Pons (tissue), 1 donor: Measurements from ENCODE around the gene IGFN1.
A peak's percentile ranks its signal among the peaks of the same experiment; 100 is the strongest.
"Not testable (repeated sequence)": the region's sequence is repeated elsewhere in the genome, so short reads cannot be mapped to it uniquely, and the experiment has no call there.

Experiments
- DNase-seq: peaks from one replicate; pipeline ENCODE4 v3.0.0-alpha.2; 2016; ENCODE audit warnings: low spot score

The IGFN1 gene

DNA sequence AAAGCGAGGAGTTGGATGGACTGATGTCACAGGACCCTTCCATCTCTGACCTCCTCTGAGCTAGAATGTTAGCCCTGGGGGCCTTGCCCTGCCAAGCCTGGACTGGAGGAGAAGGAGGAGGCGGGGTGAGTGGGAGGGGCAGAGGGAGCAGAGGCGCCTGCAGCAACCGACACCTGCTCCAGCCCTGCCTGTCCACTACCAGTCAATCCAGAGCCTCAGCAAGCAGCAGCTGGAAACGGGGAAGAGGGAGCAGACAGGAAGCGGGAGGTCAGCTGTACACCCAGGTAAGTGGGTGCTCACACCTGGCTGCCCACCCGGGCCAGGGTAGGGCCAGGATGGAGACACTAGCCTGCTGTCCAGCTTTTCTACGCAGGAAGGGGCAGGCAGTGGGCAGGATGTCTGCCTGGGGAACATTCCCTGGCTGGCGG lies at the start of gene IGFN1:
IGFN1 (plus strand) TSS at position 201 of the 428 bp plus-strand sequence. CDS start 2,470 bp downstream, outside the sequence.
- DNase-seq, result no peak

DNA sequence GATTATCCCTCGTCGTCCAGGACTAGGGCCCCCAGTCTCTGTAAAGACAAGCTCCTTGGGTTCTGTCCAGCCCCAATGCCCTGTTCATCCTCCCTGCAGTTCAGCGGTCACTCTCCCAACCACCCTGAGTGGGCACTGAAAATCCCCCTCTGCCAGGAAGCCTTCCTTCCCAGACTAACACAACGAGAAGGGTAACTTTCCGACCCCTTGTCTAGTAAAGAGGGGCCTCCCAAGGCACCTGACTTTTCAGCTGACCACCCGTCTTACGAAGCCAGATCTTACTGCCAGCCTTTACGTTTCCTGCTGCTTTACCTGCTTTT lies 49.7 kb upstream of the IGFN1 start:
- no peak for DNase-seq

DNA sequence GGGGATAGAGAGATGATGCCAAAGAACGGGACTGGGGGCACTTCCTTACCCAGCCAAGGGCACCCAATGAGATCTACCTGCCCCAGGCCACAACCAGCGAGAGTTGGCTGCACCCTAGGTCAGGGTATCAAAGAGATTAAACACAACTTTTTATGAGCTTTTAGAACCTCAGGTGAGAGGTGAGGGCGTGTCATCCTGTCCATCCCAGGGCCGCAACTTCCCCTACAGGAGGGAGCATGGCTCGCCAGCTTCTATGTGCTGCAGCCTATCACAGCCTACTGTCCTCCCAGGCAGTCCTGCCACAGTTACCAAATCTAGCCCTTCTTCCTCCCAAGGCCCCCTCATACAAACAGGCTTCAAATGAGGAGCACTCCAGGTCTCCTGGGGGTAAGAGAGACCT lies 49.2 kb upstream of the IGFN1 start:
- DNase-seq, result no peak

DNA sequence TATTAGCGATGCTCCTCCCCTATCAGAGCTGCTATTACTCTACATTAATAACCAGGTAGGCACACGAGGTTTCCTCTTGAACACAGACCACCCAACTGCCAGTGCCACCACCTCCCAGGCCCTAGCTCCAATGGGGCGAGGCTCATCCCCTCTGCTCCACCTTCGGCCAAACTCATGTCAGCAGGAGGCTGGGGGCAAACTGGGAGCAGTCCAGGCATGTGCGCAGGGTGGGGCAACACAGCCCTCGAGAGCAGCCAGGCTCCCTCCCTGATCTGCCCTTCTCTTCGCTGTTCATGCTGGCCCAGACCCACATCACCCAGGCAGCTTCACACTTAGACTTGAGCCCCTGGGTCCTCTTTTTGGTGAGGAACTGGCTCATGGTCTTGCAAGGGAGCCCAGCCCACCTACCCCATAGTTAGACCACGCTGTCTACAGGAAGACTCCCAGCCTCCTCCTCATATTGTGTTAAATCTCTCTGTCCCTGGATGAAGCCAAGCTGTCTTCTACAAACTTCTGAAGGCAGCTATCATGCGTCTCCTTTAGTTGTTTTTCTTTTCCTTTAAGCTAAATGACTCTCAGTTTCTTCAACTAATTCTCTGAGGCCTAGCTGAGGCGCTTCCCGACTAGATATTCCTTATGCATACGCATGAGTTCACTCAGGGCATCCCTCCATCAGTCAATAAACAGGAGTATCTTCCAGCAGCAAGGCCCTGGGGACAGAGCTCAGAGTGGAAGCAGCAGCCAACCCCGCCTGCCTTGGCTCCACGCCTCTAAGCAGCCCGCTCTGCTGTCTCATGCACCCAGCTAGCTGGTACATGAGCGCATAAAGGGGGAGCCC lies 48.4 kb upstream of the IGFN1 start:
- no peak for DNase-seq

DNA sequence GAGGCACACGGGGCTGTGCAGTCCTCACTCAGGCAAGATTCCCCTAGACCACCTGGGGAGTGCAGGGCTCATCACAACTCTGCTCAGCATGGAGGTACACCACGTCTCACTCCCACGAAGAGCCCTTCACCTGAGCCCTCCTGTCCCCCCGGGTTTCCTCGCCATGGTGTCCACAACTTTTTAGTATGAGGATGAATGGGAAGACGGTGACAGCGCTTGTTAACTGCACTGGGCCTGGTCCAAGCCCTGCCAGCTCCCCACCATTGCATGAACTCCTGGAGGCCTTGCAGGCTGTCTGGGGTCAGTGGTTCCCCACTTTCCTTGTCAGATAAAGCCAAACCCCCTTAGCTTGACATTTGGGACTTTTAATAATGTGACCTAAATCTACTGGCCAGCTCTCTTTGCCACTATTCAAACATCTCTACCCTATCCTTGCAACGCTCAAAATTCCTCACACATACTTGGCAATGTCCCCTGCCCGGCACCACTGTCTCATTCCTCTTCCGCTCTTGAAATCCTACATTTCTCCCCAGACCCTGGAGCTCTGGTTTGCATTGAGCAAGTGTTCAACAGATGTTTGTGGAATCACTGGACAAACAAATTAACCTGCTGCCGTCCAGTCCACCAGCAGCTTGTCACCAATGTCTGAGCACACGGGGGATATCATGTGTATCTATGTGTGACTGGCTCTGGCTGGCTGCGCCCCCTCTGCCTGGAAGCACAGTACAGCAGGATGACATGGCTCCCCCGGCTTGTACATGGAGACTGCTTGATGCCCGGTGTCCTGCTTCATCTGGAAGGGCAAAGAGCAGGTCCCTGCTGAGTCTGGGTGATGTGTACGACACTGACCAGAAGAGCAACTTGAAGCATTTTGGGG lies 47.5 kb upstream of the IGFN1 start:
- DNase-seq, result no peak

DNA sequence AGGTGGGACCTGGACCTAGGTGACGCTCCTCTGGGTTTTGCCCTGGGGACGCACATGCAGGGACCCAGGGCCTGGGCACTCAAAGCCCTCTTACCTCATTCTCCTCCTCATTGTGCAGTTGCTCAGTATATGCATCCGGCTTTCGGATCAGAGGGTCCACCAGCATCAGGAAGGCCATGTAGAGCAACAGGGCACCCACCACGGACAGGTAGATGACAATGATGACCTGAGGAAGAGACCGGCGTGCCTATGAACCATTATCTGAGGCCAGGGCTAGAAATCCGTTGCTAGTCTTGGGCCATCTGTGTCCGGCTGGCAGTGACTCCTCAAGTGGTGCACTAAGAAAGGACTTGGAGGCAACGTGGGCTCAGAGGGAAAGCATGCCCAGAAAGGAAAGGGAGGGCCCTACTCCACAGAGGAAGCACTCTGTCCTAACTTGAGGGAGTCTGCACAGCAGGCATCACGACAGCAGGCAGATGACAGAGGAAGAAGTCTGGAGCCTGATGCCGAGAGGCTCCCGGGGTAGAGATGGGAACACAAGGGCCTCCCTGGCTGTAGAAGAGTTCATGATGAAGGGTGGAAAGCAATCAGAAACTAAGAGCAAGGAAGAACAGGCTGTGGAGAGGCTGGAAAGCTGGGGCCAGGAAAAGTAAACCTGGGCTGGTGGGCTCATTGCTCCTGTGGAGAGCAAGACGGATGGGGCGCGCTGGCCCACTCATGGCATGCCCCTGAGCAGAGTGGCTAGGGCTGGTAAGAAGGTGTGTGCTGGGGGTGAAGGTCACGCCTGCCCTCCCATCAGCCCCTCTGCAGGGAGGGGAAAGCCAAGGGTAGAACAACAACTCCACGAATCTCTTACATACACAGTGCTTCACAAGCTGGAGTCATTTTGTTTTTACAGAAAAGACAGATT lies 46.6 kb upstream of the IGFN1 start:
- peak; percentile 22 for DNase-seq

DNA sequence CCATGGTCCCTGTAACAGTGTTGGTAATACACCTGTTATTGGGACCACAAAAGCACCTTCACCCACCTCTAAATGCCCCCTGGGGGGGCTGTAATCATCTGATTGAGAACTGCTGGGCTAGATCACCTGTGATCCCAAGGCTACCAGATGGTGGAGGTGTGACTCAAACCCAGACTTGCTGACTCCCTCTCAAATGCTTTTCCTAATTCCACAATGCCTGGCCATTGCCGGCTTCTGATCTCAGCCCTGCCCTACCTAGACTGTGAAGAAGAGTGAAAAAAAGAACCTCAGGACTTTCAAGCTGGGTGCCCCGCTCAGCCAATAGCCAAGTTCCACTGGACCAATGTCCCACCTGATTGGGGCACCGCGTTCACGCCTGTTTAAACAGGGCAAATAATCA lies 45.9 kb upstream of the IGFN1 start:
- no peak for DNase-seq

DNA sequence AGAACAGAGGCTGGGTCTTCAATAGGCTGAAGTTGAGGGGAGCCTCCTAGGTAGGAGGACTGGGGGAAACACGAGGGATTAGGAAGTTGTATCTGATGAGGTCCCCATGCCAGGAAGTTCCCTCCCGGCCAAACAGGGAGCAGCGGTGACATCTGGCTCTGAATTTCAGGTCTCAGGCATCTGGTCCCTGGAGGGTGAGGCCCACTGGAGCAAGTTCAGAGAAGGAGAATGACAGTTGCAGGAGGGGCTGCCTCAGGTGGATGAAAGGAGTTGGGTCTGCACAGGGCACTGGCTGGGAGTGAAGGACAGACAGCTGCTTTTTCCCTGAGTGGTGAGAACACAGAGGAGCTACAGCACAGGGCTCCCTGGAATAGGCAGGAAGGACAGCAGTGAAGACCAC lies 45.5 kb upstream of the IGFN1 start:
- no peak for DNase-seq

DNA sequence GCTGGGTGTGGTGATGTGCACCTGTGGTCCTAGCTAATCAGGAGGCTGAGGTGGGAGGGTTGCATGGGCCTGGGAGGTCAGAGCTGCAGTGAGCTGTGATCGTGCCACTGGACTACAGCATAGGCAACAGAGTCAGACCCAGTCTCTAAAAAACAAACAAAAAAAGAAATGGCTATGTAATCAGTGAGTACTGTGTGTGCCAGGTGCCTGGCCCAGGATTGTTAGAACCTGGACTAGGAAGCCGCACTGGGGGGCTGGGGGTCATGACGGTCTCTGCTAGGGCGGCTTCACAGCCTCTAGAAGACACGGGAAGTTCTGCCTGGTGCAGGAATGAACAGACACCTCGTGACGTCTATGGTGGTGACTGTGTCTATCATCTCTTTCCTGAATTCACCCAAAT lies 44.8 kb upstream of the IGFN1 start:
- DNase-seq, result no peak

DNA sequence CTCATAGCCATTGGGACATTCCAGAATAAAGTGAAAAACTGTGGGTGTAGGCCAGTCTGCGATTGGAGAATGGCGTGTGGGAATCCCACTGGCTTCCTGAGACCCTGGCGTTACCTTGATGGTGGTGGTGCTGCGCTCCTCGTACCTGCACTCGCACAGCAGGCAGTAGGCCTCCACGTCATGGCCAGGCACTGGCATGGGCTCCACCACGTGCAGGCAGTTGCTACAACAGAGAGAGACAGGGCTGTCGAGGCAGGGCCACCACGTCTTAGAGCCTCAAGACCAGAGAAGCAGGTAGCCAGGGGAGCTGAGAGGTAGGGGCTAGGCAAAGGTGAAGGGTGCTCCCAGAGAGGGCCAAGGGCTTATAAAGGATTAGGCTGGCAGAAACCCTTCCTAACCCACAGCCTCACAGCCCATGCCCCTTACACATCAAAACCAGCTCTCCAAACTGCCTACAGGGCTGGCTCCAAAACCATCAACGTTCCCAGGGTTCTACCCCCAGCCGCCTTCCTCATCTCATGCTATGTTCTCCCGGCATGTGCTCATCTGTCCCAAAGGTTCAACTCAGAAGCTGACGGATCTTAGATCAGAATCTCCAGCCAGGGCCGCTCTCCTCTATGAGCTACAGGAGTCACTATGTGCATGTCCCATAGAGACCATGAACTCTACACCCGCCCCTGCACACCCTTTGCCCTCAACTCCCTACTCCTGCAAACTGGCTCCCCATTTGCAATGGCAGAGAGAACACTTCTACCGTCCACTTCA lies 43.8 kb upstream of the IGFN1 start:
- DNase-seq, result no peak

DNA sequence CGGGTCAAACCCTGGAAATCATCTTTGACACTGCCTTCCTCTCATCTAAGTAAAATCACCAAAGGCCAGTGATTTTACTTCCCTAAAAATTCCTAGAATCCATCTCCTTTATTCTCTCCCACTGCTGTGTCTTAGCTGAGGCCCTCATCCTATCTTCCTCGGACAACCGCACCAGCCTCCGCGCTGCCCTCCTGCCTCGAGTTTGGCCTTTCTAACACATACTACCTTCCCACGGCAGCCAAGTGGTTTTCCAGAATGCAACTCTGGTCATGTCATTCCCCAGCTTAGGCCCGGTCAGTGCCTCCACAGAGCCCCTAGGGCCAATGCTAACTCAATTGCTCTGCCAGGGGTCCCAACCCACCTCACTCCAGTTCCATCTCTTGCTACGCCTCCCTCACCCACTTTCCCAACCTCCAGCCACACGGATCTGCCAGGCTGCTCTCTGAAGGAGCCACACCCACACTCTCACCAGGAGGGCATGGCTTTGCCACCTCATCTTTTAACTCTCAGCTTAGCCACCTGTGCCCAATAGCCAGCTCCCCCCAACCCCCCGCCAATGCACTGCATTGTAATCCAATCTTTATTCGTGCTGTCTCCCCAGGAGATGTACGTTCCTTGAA lies 43.1 kb upstream of the IGFN1 start:
- no peak for DNase-seq

DNA sequence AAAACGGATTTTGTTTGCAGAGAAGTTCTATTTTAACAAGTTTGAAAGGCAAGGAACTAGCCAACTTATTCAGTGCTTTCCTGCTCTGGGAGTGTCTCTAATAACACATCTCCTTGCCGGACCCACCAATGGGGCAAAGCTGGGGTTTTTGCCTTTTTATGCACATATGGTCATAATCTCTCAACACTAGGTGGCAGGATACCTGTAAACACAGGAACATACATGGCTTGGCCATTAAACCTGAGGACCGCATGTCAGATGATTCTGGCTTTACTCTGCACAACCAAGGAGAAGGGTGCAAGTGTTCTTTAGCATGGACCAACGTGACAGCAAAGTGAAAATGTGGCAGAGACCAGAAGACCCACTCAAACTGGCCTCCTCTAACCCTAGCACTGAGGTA lies 41.2 kb upstream of the IGFN1 start:
- no peak for DNase-seq

DNA sequence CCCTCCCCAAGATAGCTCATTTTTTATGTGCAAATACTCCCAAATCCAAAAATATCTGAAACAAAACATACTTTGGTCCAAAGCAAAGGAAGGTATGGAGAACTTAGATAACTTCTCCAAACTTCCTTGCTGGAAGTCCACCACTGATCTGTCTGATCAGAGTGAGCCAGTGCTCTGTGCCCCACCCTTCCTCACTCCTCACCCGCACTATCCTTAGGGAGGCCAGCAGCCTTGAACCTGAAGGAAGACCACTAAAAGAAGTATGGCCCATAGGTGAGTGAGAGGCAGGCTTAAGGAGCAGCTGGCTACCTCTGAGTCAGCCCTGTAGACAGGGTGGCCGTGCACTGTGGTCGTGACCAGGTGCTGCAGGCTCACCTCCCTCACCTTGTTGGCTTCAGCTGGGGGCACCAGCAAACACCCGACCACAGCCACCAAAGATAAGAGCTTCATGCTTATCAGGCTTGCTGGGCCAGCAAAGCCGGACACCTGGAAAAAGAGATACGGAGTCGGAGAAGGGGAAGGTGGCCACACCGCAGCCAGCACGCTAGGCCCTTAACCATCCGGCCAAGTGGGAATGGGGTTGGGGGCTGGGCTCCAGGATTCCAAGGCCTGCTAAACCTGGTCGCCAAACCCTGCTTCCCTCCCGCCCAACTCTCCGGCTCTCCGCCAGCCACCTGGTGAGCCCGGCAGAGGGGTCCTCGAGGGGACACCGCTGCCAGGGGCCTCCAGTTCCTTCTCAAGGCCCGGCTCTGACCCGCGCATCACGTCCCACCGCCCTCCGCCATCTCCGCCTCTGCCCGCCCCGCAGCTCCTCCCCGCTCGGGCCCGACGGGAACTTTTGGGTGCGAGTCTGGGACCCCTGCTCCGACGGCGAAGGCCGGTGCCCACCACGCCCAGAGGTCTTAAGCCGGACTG lies 36.9 kb upstream of the IGFN1 start:
- DNase-seq, result no peak

DNA sequence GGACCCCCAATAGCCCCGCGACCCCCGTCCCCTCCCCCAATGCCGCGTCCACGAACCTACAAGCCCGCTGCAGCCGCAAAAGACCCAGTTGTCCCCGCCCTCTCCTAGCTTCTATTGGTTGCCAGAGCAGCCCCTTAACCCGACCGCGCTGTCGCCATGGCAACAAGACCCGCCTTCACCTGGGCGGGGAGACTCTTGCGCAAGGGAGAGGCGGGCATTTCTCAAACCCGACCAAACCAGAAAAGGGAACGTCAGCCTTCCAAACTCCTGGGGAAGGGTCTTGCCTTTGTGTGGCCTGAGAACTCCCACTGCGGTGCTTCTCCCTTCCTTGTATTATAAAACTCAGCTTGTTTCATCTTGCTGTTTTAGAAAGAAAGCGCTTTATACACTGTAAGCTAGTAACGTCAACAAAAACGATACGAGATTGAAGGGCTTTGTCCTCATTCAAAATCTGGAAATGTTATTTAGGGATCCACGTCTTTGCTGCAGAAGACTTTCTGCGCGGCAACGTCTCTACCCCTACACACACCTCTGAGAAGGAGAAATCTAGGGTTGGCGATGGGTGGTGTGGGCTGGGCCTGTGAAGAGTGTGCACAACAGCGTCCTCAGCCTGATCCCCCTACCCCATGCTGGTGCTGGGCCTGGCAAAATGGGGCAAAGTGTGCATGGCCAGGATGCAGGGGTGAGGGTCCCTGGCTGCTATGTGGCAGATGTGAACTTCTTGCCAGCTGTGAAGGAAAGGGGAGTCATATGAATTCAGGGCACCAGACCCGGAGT lies 36.0 kb upstream of the IGFN1 start, which contains the start of gene TMEM9:
TMEM9 (minus strand) TSS at position 86 of the 777 bp plus-strand sequence. CDS start 551 bp downstream, outside the sequence.
- DNase-seq, result peak; percentile 97

DNA sequence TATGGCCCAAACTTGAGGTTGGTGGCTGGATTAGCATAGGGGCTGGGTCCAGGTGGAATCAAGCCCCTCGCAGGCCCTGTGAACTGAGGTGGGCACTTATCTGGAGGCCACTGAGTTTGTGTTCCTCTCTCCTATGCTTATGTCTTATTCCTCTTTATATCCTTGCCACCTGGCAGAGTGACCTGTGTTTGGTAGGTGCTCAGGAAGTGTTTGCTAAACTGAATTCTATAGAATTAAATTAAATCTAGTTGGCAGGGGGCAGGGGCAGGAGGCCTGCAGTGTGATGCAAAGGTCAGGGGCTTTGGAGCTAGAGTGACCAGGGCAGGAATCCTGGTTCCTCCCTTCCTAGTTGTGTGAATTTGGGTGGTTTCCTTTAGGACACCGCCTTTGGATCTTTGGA lies 35.3 kb upstream of the IGFN1 start:
- no peak for DNase-seq

DNA sequence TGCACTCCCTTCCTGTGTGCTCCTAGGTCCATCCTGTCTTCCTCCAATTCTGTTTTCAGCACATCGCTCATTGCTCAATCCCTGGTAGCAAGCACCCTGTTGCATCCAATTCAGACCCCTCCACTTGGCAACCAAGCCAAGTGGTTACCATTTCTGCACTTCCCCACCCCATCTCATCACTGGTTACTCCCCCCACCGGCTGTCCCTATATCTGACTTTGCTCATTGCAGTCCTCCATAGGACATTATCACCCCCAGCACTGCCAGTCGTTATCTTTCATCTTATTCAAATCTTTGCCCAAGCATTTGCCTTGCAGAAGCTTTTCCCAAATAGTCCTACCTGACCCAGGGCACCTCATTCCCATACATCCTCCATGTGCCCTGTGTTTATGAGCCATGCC lies 34.3 kb upstream of the IGFN1 start:
- no peak for DNase-seq

DNA sequence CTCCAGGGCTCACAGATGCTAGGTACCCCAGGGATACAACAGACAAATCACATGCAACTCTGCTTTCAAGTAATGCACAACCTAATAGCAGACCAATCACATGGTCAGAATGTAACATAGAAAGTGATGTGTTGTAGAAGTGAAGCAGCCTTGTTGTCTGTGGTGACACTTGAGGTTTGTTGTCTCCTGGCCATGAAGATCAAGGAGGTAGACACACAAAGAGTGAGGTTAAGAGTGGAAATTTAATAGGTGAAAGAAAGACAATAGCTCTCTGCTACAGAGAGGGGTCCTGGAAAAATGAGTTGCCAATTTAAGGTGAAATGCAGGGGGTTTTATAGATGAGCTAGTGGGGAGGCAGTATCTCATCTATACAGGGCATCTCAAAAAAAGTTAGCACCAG lies 33.8 kb upstream of the IGFN1 start:
- no peak for DNase-seq

DNA sequence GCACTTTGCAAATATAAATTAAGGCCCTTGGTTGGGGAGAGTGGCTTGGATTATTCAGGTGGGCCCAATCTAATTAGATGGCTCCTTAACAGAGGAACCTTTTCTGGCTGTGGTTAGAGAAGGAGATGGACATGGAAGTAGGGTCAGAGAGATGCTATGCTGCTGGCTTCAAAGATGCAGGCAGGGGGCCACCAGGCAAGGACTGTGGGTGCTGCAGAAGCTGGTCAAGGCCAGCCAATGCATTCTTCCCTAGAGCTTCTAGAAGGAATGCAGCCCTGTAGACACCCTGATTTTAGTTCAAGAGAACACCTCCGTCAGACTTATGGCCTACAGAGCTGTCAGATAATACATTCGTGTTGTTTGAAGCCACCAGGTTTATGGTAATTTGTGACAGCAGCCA lies 32.7 kb upstream of the IGFN1 start:
- no peak for DNase-seq

DNA sequence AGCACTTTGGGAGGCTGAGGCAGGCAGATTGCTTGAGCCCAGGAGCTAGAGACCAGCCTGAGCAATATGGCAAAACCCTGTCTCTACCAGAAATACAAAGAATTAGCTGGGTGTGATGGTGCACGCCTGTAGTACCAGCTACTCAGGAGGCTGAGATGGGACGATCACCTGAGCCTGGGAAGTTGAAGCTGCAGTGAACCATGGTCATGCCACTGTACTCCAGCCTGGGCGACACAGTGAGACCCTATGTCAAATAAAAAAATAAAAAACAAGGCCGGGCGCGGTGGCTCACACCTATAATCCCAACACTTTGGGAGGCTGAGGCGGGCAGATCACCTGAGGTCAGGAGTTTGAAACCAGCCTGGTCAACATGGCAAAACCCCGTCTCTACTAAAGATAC lies 27.6 kb upstream of the IGFN1 start:
- not testable (repeated sequence) for DNase-seq
